Measurements from ENCODE around the gene RGL1. TPM values are rescaled to one million over a fixed set of nuclear protein-coding genes. Genes with fewer than 3 reads are reported as not detected.

RGL1 gene
- total RNA-seq, 4 donors from 2014 or later = 12.1 to 13.8 (median 13.0) TPM

DNA sequence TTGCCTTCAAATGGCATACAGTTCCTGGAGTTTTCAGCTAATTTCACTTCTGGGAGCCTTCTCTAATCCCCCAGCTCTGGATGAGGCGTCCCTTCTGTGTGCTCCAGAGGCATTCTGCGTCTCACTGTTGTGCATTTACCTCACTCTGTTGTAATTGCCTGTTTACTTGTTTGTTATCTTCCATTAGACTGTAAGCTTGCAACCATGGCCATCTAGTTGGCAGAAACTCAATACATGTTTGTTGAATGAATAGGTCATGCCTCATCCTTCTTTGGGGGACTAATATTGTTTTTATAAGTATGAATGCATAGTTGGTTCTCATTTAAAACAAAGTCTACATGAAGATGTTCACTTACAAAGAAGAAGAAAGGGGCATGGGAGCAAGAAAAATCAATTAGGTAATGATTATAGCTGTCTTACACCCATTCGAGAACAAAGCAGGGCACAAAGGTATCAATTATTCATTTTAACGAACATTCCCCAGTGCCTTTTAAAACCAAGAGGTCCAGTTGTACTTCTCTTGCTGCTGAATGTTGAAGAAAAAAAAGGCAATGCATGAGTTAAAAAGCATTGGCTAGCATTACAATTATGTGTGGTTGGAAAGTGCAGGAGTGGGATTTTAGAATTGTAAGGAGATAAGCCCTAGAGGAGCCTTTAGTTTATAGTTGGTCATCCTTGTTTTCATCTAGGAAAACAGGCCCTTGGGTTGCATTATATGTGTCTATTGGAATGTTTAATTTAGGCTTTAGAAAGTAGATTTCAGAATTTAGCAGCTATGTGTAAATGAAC is 6.0 kb downstream of the RGL1 start:
- in situ Hi-C loops (cut with MboI; ENCODE audit: low pct_ligation_motif_present in 1 of 4, low pct_unique_long_range_greater_than_20kb in 1 of 4, low sequenced_read_pairs in 3 of 4) = no loop called here
- Histone ChIP-seq H3K27me3 (peaks cover 3% of the 10 kb centered on the region), H3K4me3 (no peak overlapping the region), H3K4me1 (peaks cover 0 to 59% (median 9%) of the 10 kb centered on the region in 4 donors), H3K9me3 (no peaks in the 10 kb centered on the region), H3K27ac (no peak overlapping the region), H3K36me3 (no peaks in the 10 kb centered on the region)
- WGBS, 2 donors (ENCODE audit: low coverage in 1 of 2) = 65 to 83% methylated on average over 4 of the region's 4 CpGs
- intact Hi-C loops (cut with DNase I; ENCODE audit: low total_unique reads) = no loop called here
- no peak for TF ChIP-seq POLR2A (IDR thresholded peaks at IDR 0.05)
- no peak for TF ChIP-seq EP300 (IDR thresholded peaks at IDR 0.05; ENCODE audit: low read depth)
- TF ChIP-seq POLR2AphosphoS5 (IDR thresholded peaks at IDR 0.05) = no peak
- TF ChIP-seq CTCF (IDR thresholded peaks at IDR 0.05) = no peak
- no peak for DNase-seq

- WGBS, 2 donors (ENCODE audit: low coverage in 1 of 2) = 68 to 88% methylated on average over 2 of the region's 2 CpGs
- TF ChIP-seq CTCF (IDR thresholded peaks at IDR 0.05) (no peak), EP300 (IDR thresholded peaks at IDR 0.05; ENCODE audit: low read depth) (no peak)
- in situ Hi-C loops (cut with MboI; ENCODE audit: low pct_ligation_motif_present in 1 of 4, low pct_unique_long_range_greater_than_20kb in 1 of 4, low sequenced_read_pairs in 3 of 4) = no loop called here
- no peaks in the 10 kb centered on the region for H3K36me3 ChIP-seq
- intact Hi-C loops (cut with DNase I; ENCODE audit: low total_unique reads) = no loop called here
- no peaks in the 10 kb centered on the region for H3K9me3 ChIP-seq
- no peak for DNase-seq
- peaks cover 0 to 55% (median 7%) of the 10 kb centered on the region in 4 donors for H3K4me1 ChIP-seq
- H3K4me3 ChIP-seq = no peak overlapping the region
- H3K27me3 ChIP-seq = no peaks in the 10 kb centered on the region
- peak overlapping the region in 3 of 4 donors; percentile 9 to 39 (median 34) for H3K27ac ChIP-seq
Measured at GRCh38 chr1:183812128-183812527, 7.2 kb downstream of the RGL1 start.

- in situ Hi-C loops (cut with MboI; ENCODE audit: low pct_ligation_motif_present in 1 of 4, low pct_unique_long_range_greater_than_20kb in 1 of 4, low sequenced_read_pairs in 3 of 4) (no loop called here), intact Hi-C loops (cut with DNase I; ENCODE audit: low total_unique reads) (no loop called here)
- no peak for DNase-seq
- peaks cover 0 to 53% (median 12%) of the 10 kb centered on the region in 4 donors for H3K4me1 ChIP-seq
- 54 to 59% methylated on average over 6 to 9 of the region's 9 CpGs for WGBS, 2 donors (ENCODE audit: low coverage in 1 of 2)
- no peak overlapping the region for H3K4me3 ChIP-seq
- H3K9me3 ChIP-seq = no peaks in the 10 kb centered on the region
- no peaks in the 10 kb centered on the region for H3K27me3 ChIP-seq
- TF ChIP-seq CTCF (IDR thresholded peaks at IDR 0.05) (no peak), POLR2AphosphoS5 (IDR thresholded peaks at IDR 0.05) (no peak), EP300 (IDR thresholded peaks at IDR 0.05; ENCODE audit: low read depth) (no peak), POLR2A (IDR thresholded peaks at IDR 0.05) (no peak)
- peak overlapping the region in 3 of 4 donors; percentile 17 to 39 (median 34) for H3K27ac ChIP-seq
- no peaks in the 10 kb centered on the region for H3K36me3 ChIP-seq
Measured at GRCh38 chr1:183812686-183813569, 8.0 kb downstream of the RGL1 start.

DNA sequence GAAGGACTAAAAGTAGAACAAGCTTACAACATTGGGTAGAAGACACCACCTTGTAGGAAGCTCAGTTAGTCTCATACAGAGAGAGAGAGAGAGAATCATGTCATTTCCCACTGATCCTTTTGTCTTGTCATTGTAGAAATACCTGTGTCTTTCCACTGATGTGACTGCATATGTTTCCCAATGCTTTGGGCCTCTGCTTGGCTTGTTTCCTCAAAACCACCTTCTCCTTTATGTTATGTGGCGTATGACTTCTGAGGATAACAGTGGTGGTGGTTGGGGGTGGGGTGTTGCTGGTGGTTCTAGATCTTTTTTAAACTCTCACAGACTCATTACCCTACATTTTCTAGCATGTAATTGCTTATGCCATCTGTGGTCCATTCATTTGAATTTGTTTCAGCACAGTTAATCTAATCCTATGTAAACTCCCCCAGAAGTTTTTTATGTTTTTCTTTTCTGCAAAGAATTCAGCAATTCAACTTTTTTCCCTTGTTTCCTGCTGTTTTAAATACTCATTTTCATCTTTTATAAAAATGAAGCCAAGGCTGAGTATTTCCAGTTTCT is 9.3 kb downstream of the RGL1 start:
- intact Hi-C loops (cut with DNase I; ENCODE audit: low total_unique reads) (no loop called here), in situ Hi-C loops (cut with MboI; ENCODE audit: low pct_ligation_motif_present in 1 of 4, low pct_unique_long_range_greater_than_20kb in 1 of 4, low sequenced_read_pairs in 3 of 4) (no loop called here)
- H3K27me3 ChIP-seq = no peaks in the 10 kb centered on the region
- no peaks in the 10 kb centered on the region for H3K9me3 ChIP-seq
- peaks cover 3 to 54% (median 15%) of the 10 kb centered on the region in 4 donors for H3K4me1 ChIP-seq
- H3K4me3 ChIP-seq = no peak overlapping the region
- DNase-seq = no peak
- H3K27ac ChIP-seq = peak overlapping the region in 1 of 4 donors; percentile 39
- TF ChIP-seq CTCF (IDR thresholded peaks at IDR 0.05) (no peak), POLR2A (IDR thresholded peaks at IDR 0.05) (no peak), EP300 (IDR thresholded peaks at IDR 0.05; ENCODE audit: low read depth) (no peak), POLR2AphosphoS5 (IDR thresholded peaks at IDR 0.05) (no peak)
- no peaks in the 10 kb centered on the region for H3K36me3 ChIP-seq
- 88 to 100% methylated on average over 1 of the region's 1 CpG for WGBS, 2 donors (ENCODE audit: low coverage in 1 of 2)
